ENCODE measurements around the gene RPS25.

- TF ChIP-seq, protein P1, sequence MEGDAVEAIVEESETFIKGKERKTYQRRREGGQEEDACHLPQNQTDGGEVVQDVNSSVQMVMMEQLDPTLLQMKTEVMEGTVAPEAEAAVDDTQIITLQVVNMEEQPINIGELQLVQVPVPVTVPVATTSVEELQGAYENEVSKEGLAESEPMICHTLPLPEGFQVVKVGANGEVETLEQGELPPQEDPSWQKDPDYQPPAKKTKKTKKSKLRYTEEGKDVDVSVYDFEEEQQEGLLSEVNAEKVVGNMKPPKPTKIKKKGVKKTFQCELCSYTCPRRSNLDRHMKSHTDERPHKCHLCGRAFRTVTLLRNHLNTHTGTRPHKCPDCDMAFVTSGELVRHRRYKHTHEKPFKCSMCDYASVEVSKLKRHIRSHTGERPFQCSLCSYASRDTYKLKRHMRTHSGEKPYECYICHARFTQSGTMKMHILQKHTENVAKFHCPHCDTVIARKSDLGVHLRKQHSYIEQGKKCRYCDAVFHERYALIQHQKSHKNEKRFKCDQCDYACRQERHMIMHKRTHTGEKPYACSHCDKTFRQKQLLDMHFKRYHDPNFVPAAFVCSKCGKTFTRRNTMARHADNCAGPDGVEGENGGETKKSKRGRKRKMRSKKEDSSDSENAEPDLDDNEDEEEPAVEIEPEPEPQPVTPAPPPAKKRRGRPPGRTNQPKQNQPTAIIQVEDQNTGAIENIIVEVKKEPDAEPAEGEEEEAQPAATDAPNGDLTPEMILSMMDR (conservative IDR thresholded peaks at IDR 0.05; ENCODE audit: low read length), result no peak
- TF ChIP-seq EZH2phosphoT487 (IDR thresholded peaks at IDR 0.05; ENCODE audit: borderline replicate concordance, low read depth, low read length), result no peak
These were observed 10.4 kb upstream of the RPS25 start for GRCh38 chr11:119028346-119029068.

Data from OCI-LY7 (cell line).